Tibial nerve (tissue), 4 donors: ENCODE measurements around the gene PHF19.

Source experiments
- EP300 ChIP-seq, 2 donors: sonication (generic); formaldehyde crosslinking; IDR thresholded peaks; one replicate each; pipeline ENCODE4 v1.6.1; 2017; ENCODE audit warnings: antibody characterized with exemption in 2 of 2, mild to moderate bottlenecking in 1 of 2
- POLR2A ChIP-seq, 2 donors: fragments of 450-650 bp; IDR thresholded peaks; one replicate each; pipeline ENCODE4 v1.6.1; 2017; ENCODE audit warnings: antibody characterized with exemption in 2 of 2, mild to moderate bottlenecking in 2 of 2, moderate library complexity in 2 of 2
- TF ChIP-seq, protein P1 (sequence below), 5 experiments: fragments of 200-600 bp in 3 of 5; fragments of 450-650 bp in 2 of 5; sonication (generic) in 3 of 5; IDR thresholded peaks; one replicate each; pipeline ENCODE4 v1.5.1; 2016 to 2019; ENCODE audit warnings: antibody characterized with exemption in 5 of 5, mild to moderate bottlenecking in 3 of 5, moderate library complexity in 2 of 5

DNA sequence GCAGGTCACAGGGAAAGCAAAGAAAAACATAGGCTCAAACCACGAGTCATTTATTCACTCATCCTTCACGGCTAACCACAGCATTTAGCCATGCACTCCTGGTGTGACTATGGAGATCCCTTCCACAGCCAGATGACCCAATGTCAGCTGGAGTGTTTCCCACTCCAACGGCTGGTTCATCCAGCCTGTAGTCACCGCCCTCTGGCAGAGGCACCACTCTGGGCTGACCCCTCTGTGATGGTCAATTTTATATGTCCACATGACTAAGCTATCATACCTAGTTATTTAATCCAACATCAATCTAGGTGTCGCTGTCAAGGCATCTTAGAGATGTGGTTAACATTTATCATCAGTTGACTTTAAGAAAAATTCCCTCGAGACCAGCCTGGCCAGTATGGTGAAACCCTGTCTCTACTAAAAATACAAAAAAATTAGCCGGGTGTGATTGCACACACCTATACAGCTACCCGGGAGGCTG lies 9.5 kb upstream of the PHF19 start:
- TF ChIP-seq, protein P1, sequence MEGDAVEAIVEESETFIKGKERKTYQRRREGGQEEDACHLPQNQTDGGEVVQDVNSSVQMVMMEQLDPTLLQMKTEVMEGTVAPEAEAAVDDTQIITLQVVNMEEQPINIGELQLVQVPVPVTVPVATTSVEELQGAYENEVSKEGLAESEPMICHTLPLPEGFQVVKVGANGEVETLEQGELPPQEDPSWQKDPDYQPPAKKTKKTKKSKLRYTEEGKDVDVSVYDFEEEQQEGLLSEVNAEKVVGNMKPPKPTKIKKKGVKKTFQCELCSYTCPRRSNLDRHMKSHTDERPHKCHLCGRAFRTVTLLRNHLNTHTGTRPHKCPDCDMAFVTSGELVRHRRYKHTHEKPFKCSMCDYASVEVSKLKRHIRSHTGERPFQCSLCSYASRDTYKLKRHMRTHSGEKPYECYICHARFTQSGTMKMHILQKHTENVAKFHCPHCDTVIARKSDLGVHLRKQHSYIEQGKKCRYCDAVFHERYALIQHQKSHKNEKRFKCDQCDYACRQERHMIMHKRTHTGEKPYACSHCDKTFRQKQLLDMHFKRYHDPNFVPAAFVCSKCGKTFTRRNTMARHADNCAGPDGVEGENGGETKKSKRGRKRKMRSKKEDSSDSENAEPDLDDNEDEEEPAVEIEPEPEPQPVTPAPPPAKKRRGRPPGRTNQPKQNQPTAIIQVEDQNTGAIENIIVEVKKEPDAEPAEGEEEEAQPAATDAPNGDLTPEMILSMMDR (IDR thresholded peaks at IDR 0.05): no peak
- no peak for TF ChIP-seq POLR2A (IDR thresholded peaks at IDR 0.05)
- peak in 1 of 2 donors; percentile 19 for TF ChIP-seq EP300 (IDR thresholded peaks at IDR 0.05)
